OCI-LY1 (cell line): ENCODE measurements around the gene CSNK2A3.

Experiments
- EZH2 ChIP-seq: fragments of 200-600 bp; sonication (generic), shearing (Covaris generic); IDR thresholded peaks from 2 replicates; pipeline ENCODE4 v1.8.0; 2017; ENCODE audit warnings: borderline replicate concordance, mixed run types, mild to moderate bottlenecking, antibody characterized with exemption, low read length, moderate library complexity, mixed read lengths
- TF ChIP-seq, protein P1 (sequence below): fragments of 200-600 bp; sonication (generic), shearing (Covaris generic); IDR thresholded peaks from 2 replicates; pipeline ENCODE4 v1.5.1; 2017; ENCODE audit warnings: mild to moderate bottlenecking, antibody characterized with exemption, low read length, moderate library complexity, mixed read lengths

GRCh38 chr11:11380883-11381282, 27.8 kb upstream of the CSNK2A3 start:
- TF ChIP-seq, protein P1, sequence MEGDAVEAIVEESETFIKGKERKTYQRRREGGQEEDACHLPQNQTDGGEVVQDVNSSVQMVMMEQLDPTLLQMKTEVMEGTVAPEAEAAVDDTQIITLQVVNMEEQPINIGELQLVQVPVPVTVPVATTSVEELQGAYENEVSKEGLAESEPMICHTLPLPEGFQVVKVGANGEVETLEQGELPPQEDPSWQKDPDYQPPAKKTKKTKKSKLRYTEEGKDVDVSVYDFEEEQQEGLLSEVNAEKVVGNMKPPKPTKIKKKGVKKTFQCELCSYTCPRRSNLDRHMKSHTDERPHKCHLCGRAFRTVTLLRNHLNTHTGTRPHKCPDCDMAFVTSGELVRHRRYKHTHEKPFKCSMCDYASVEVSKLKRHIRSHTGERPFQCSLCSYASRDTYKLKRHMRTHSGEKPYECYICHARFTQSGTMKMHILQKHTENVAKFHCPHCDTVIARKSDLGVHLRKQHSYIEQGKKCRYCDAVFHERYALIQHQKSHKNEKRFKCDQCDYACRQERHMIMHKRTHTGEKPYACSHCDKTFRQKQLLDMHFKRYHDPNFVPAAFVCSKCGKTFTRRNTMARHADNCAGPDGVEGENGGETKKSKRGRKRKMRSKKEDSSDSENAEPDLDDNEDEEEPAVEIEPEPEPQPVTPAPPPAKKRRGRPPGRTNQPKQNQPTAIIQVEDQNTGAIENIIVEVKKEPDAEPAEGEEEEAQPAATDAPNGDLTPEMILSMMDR = no peak
- TF ChIP-seq EZH2 = no peak
